GM23338 (cell line): ENCODE data around the gene UBE2V1. TPM values are rescaled to one million over a fixed set of nuclear protein-coding genes. Genes with fewer than 3 reads are reported as not detected.

Source experiments
- ATAC-seq: fragments of 200-7000 bp; cut with Tn5 transposase; 3 replicates; pipeline ENCODE4 v1.9.1; 2020
- DNase-seq: peaks from one replicate; pipeline ENCODE4 v3.0.0-alpha.2; 2015; ENCODE audit warnings: low spot score
- H2AFZ ChIP-seq: fragments of 200-600 bp; sonication (generic); 2 replicates; pipeline ENCODE4 v1.8.0; 2016; ENCODE audit warnings: antibody characterized with exemption, mild to moderate bottlenecking, moderate library complexity
- H3F3A ChIP-seq: fragments of 200-600 bp; sonication (generic); replicated peaks from 2 replicates; pipeline ENCODE4 v1.8.0; 2017; ENCODE audit warnings: antibody characterized with exemption, mixed run types, low read depth
- H3K27ac ChIP-seq: fragments of 200-600 bp; sonication (generic); 2 replicates; pipeline ENCODE4 v1.6.1; 2016; ENCODE audit warnings: low read depth
- H3K27me3 ChIP-seq: fragments of 200-600 bp; sonication (generic); 2 replicates; pipeline ENCODE4 v1.8.0; 2016; ENCODE audit warnings: mild to moderate bottlenecking, mixed run types, moderate library complexity; ENCODE audit not compliant: insufficient read depth
- H3K36me3 ChIP-seq: fragments of 200-600 bp; sonication (generic); 2 replicates; pipeline ENCODE4 v1.8.0; 2016; ENCODE audit warnings: mild to moderate bottlenecking; ENCODE audit not compliant: insufficient read depth
- H3K4me1 ChIP-seq: fragments of 200-600 bp; sonication (generic); 2 replicates; pipeline ENCODE4 v1.8.0; 2016; ENCODE audit warnings: mild to moderate bottlenecking, moderate library complexity; ENCODE audit not compliant: insufficient read depth
- H3K4me2 ChIP-seq: fragments of 200-600 bp; sonication (generic); 2 replicates; pipeline ENCODE4 v1.7.1; 2017; ENCODE audit warnings: mixed run types
- H3K4me3 ChIP-seq: fragments of 200-600 bp; sonication (generic); 2 replicates; pipeline ENCODE4 v1.6.1; 2016; ENCODE audit warnings: mixed run types
- H3K79me2 ChIP-seq: fragments of 200-600 bp; sonication (generic); replicated peaks from 2 replicates; pipeline ENCODE4 v1.8.0; 2017; ENCODE audit warnings: mild to moderate bottlenecking; ENCODE audit not compliant: insufficient read depth
- H3K9me2 ChIP-seq: fragments of 200-600 bp; sonication (generic); 2 replicates; pipeline ENCODE4 v1.8.0; 2017; ENCODE audit not compliant: insufficient read depth
- H4K20me1 ChIP-seq: fragments of 200-600 bp; sonication (generic); replicated peaks from 2 replicates; pipeline ENCODE4 v1.8.0; 2017; ENCODE audit warnings: mild to moderate bottlenecking; ENCODE audit not compliant: insufficient read depth
- H3K27ac Mint-ChIP-seq: 2 replicates; pipeline ENCODE4 v1.8.0; 2020; ENCODE audit warnings: inconsistent platforms, mild to moderate bottlenecking, moderate library complexity, mixed read lengths
- H3K27me3 Mint-ChIP-seq: 3 replicates; pipeline ENCODE4 v1.8.0; 2022; ENCODE audit warnings: low read depth, mild to moderate bottlenecking, moderate library complexity, mixed read lengths, inconsistent platforms; ENCODE audit not compliant: insufficient read depth, poor library complexity
- H3K36me3 Mint-ChIP-seq: 3 replicates; pipeline ENCODE4 v1.8.0; 2021; ENCODE audit warnings: low read depth, mild to moderate bottlenecking, inconsistent platforms, moderate library complexity, mixed read lengths
- H3K4me1 Mint-ChIP-seq: 3 replicates; pipeline ENCODE4 v1.8.0; 2020; ENCODE audit warnings: mild to moderate bottlenecking, inconsistent platforms, mixed read lengths
- H3K4me3 Mint-ChIP-seq: 3 replicates; pipeline ENCODE4 v1.8.0; 2021; ENCODE audit warnings: moderate library complexity, mild to moderate bottlenecking, inconsistent platforms, mixed read lengths
- H3K9me3 Mint-ChIP-seq: 3 replicates; pipeline ENCODE4 v1.8.0; 2020; ENCODE audit warnings: moderate library complexity, mild to moderate bottlenecking, inconsistent platforms, mixed read lengths
- CTCF ChIP-seq, 2 experiments: fragments of 200-600 bp in 1 of 2; sonication (generic) in 1 of 2; conservative IDR thresholded peaks; 2 replicates each; pipeline versions ENCODE4 v1.5.1 to v1.6.1; 2016 to 2017; ENCODE audit warnings: antibody characterized with exemption in 2 of 2, low read depth in 2 of 2, mild to moderate bottlenecking in 2 of 2, moderate library complexity in 1 of 2
- EZH2 ChIP-seq: fragments of 200-600 bp; sonication (generic); IDR thresholded peaks from one replicate; pipeline ENCODE4 v1.8.0; 2017; ENCODE audit warnings: antibody characterized with exemption, mild to moderate bottlenecking, low read depth; ENCODE audit not compliant: unreplicated experiment
- POLR2AphosphoS5 ChIP-seq: IDR thresholded peaks from 2 replicates; pipeline ENCODE4 v1.6.1; 2016; ENCODE audit warnings: antibody characterized with exemption, low read depth
- REST ChIP-seq: IDR thresholded peaks from one replicate; pipeline ENCODE4 v1.6.1; 2018; ENCODE audit warnings: antibody characterized with exemption; ENCODE audit not compliant: unreplicated experiment
- ZNF331 ChIP-seq: fragments of 250-450 bp; sonication (Bioruptor Pico); IDR thresholded peaks from 2 replicates; pipeline ENCODE4 v1.5.0; 2020; ENCODE audit warnings: low read depth, mild to moderate bottlenecking, moderate library complexity
- polyA plus RNA-seq: library from polyadenylated mRNA; unstranded; fragments of >200 nt; fragmentation: Nextera tagmentation; extraction: Ambion mirVana; gene quantifications from 2 replicates; pipeline ENCODE4 v1.2.1, GENCODE V29; 2016
- total RNA-seq: library from RNA; depleted of rRNA; stranded (reverse); fragments of >200 nt; shearing (Covaris generic); gene quantifications from 2 replicates; pipeline ENCODE4 v1.2.3, GENCODE V29; 2014

Gene UBE2V1
- total and polyA plus RNA-seq, 2 experiments from 2014 or later = 105 to 302 TPM

GRCh38 chr20:50153153-50153499 is 40.2 kb upstream of the UBE2V1 start:
- ATAC-seq (no peak; the same call in 1 of the 3 replicates), DNase-seq (peak; percentile 46)
- H3K79me2 ChIP-seq = peaks cover 42% of the 10 kb centered on the region
- peaks cover 38% of the 10 kb centered on the region for H3K4me1 Mint-ChIP-seq
- H3K27ac ChIP-seq = no peak overlapping the region
- no peaks in the 10 kb centered on the region for H3K9me3 Mint-ChIP-seq
- peak overlapping the region; percentile 96 for H3K4me2 ChIP-seq
- peak overlapping the region; percentile 91 for H3K4me3 ChIP-seq
- peaks cover 19% of the 10 kb centered on the region for H4K20me1 ChIP-seq
- H3K9me2 ChIP-seq = no peaks in the 10 kb centered on the region
- 0 out of 2 replicates have a peak, but pooled peaks cover 7% of the 10 kb centered on the region for H3F3A ChIP-seq
- TF ChIP-seq EZH2 (no peak), ZNF331 (CRISPR knock-in tag) (no peak)
- H3K36me3 Mint-ChIP-seq = peaks cover 15% of the 10 kb centered on the region
- H3K36me3 ChIP-seq = no peaks in the 10 kb centered on the region
- peaks cover 7% of the 10 kb centered on the region for H3K27me3 ChIP-seq
- H3K27me3 Mint-ChIP-seq = peaks cover 24% of the 10 kb centered on the region
- peak overlapping the region; percentile 87 for H3K4me3 Mint-ChIP-seq
- peaks cover 32% of the 10 kb centered on the region for H3K4me1 ChIP-seq
- peak overlapping the region; percentile 63 for H2AFZ ChIP-seq
- peak overlapping the region; percentile 11; the same call in 1 of the 2 replicates for H3K27ac Mint-ChIP-seq

GRCh38 chr20:50152394-50153152 is 39.6 kb upstream of the UBE2V1 start:
- H3K27me3 Mint-ChIP-seq = peaks cover 24% of the 10 kb centered on the region
- Histone ChIP-seq H3K27me3 (peaks cover 7% of the 10 kb centered on the region), H3K4me2 (peak overlapping the region; percentile 96), H3K36me3 (no peaks in the 10 kb centered on the region), H4K20me1 (peaks cover 19% of the 10 kb centered on the region), H3K79me2 (peaks cover 45% of the 10 kb centered on the region), H2AFZ (peak overlapping the region; percentile 63; the same call in 1 of the 2 replicates), H3K9me2 (no peaks in the 10 kb centered on the region), H3K4me1 (peaks cover 35% of the 10 kb centered on the region), H3F3A (0 out of 2 replicates have a peak, but pooled peaks cover 7% of the 10 kb centered on the region), H3K27ac (no peak overlapping the region), H3K4me3 (peak overlapping the region; percentile 91)
- peaks cover 21% of the 10 kb centered on the region for H3K36me3 Mint-ChIP-seq
- TF ChIP-seq CTCF (conservative IDR thresholded peaks at IDR 0.05; ENCODE audit: low read depth in 2 of 2) (peak; percentile 34 to 57), EZH2 (no peak), POLR2AphosphoS5 (no peak)
- ATAC-seq = peak; percentile 11
- H3K4me3 Mint-ChIP-seq = peak overlapping the region; percentile 87
- no peaks in the 10 kb centered on the region for H3K9me3 Mint-ChIP-seq
- H3K27ac Mint-ChIP-seq = peak overlapping the region; percentile 11; the same call in 1 of the 2 replicates
- H3K4me1 Mint-ChIP-seq = peaks cover 43% of the 10 kb centered on the region
- peak; percentile 67 for DNase-seq

- H3K79me2 ChIP-seq = peaks cover 58% of the 10 kb centered on the region
- H3K27ac Mint-ChIP-seq = peak overlapping the region; percentile 89
- DNase-seq = peak; percentile 60
- TF ChIP-seq REST = no peak
Measured at GRCh38 chr20:50151034-50151743, 38.2 kb upstream of the UBE2V1 start.

More at GRCh38 chr20:50151034-50151743, 38.2 kb upstream of the UBE2V1 start:
- H3K4me1 ChIP-seq = peaks cover 47% of the 10 kb centered on the region
- H4K20me1 ChIP-seq = peaks cover 21% of the 10 kb centered on the region
- Mint-ChIP-seq H3K4me1 (peaks cover 57% of the 10 kb centered on the region), H3K27me3 (peaks cover 26% of the 10 kb centered on the region), H3K4me3 (peak overlapping the region; percentile 87), H3K9me3 (no peaks in the 10 kb centered on the region), H3K36me3 (peaks cover 27% of the 10 kb centered on the region)
- ATAC-seq = peak; percentile 3; the same call in 2 of the 3 replicates
- no peaks in the 10 kb centered on the region for H3K9me2 ChIP-seq
- H3K27ac ChIP-seq = no peak overlapping the region
- 0 out of 2 replicates have a peak, but pooled peaks cover 10% of the 10 kb centered on the region for H3F3A ChIP-seq
- H3K4me2 ChIP-seq = peak overlapping the region; percentile 96; the same call in 1 of the 2 replicates
- H3K27me3 ChIP-seq = peaks cover 7% of the 10 kb centered on the region
- peak overlapping the region; percentile 91; the same call in 1 of the 2 replicates for H3K4me3 ChIP-seq
- no peaks in the 10 kb centered on the region for H3K36me3 ChIP-seq
- no peak overlapping the region for H2AFZ ChIP-seq
